Hepatocyte (in vitro differentiated cells): ENCODE data around the gene YLPM1. TPM values are rescaled to one million over a fixed set of nuclear protein-coding genes. Genes with fewer than 3 reads are reported as not detected.
A peak's percentile ranks its signal among the peaks of the same experiment; 100 is the strongest.

Experiments used
- DNase-seq: peaks from one replicate; pipeline ENCODE4 v3.0.0-alpha.2; 2016; ENCODE audit warnings: low spot score
- H2AFZ ChIP-seq: fragments of 200-600 bp; sonication (generic); 2 replicates; pipeline ENCODE4 v1.6.0; 2016; ENCODE audit warnings: antibody characterized with exemption, mild to moderate bottlenecking
- H3K27ac ChIP-seq: fragments of 200-600 bp; sonication (generic); 2 replicates; pipeline ENCODE4 v1.5.1; 2016; ENCODE audit warnings: mild to moderate bottlenecking
- H3K27me3 ChIP-seq: fragments of 200-600 bp; sonication (generic); 2 replicates; pipeline ENCODE4 v1.6.1; 2016
- H3K36me3 ChIP-seq: fragments of 200-600 bp; sonication (generic); replicated peaks from 2 replicates; pipeline ENCODE4 v1.5.1; 2016; ENCODE audit warnings: low read depth; ENCODE audit not compliant: insufficient read depth
- H3K4me1 ChIP-seq: fragments of 200-600 bp; sonication (generic); 2 replicates; pipeline ENCODE4 v1.5.1; 2016; ENCODE audit warnings: mild to moderate bottlenecking, moderate library complexity; ENCODE audit not compliant: insufficient read depth
- H3K4me2 ChIP-seq: fragments of 200-600 bp; sonication (generic); 2 replicates; pipeline ENCODE4 v1.6.0; 2016
- H3K4me3 ChIP-seq: fragments of 200-600 bp; sonication (generic); 2 replicates; pipeline ENCODE4 v1.5.1; 2016; ENCODE audit warnings: mild to moderate bottlenecking
- H3K79me2 ChIP-seq: fragments of 200-600 bp; sonication (generic); 2 replicates; pipeline ENCODE4 v1.6.0; 2017; ENCODE audit warnings: mild to moderate bottlenecking
- H3K9me2 ChIP-seq: fragments of 200-600 bp; sonication (generic); replicated peaks from 2 replicates; pipeline ENCODE4 v1.6.0; 2017; ENCODE audit warnings: mild to moderate bottlenecking; ENCODE audit not compliant: insufficient read depth
- H3K9me3 ChIP-seq: fragments of 200-600 bp; sonication (generic); 2 replicates; pipeline ENCODE4 v1.5.1; 2016; ENCODE audit warnings: low read depth, mild to moderate bottlenecking
- H4K20me1 ChIP-seq: fragments of 200-600 bp; sonication (generic); 2 replicates; pipeline ENCODE4 v1.6.0; 2016; ENCODE audit warnings: mild to moderate bottlenecking; ENCODE audit not compliant: insufficient read depth, poor library complexity, severe bottlenecking
- EZH2 ChIP-seq: fragments of 200-600 bp; sonication (generic); IDR thresholded peaks from 2 replicates; pipeline ENCODE4 v1.6.1; 2016; ENCODE audit warnings: antibody characterized with exemption, mild to moderate bottlenecking, borderline replicate concordance
- EZH2phosphoT487 ChIP-seq: fragments of 200-600 bp; sonication (generic); IDR thresholded peaks from one replicate; pipeline ENCODE4 v1.6.1; 2018; ENCODE audit warnings: antibody characterized with exemption, mild to moderate bottlenecking, low read depth, moderate library complexity; ENCODE audit not compliant: unreplicated experiment, severe bottlenecking
- WGBS: methylation state at CpG from one replicate; pipeline ENCODE4 v1.1.6; 2016; ENCODE audit warnings: low lambda C conversion rate; ENCODE audit errors: missing lambda C conversion rate; 5-methylcytosine and 5-hydroxymethylcytosine counted together
- polyA plus RNA-seq: library from polyadenylated mRNA; unstranded; fragments of >200 nt; fragmentation: Nextera tagmentation; extraction: Ambion mirVana; gene quantifications from 2 replicates; pipeline ENCODE4 v1.2.1, GENCODE V29; 2016
- total RNA-seq: library from RNA; depleted of rRNA; stranded (reverse); fragments of >200 nt; gene quantifications from 2 replicates; pipeline ENCODE4 v1.2.3, GENCODE V29; 2014
- TF ChIP-seq, protein P1 (sequence below): fragments of 200-600 bp; sonication (generic); IDR thresholded peaks from 2 replicates; pipeline ENCODE4 v1.5.1; 2016; ENCODE audit warnings: antibody characterized with exemption, mild to moderate bottlenecking; ENCODE audit not compliant: poor library complexity

The YLPM1 gene
- total and polyA plus RNA-seq, 2 experiments from 2014 or later = 20.2 to 44.8 TPM

DNA sequence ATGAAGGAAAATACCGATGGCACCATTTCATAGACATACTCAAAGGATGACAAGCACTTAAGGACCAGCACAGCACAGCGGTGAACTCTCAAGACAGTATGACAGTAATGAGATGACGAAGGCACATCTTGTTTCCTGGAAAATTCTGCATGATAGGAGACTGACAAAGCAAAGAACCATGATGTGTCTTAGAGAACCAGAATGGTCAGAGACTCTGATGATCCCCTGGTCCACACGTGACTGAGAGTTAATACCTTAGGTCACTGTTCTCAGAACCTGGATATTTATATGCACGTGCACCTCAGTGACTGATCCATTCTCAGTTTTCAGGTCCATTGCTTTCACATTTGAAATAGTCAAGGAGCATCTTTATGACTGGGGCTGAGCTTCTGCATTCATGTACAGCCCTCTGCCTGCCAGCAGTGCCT is 77.5 kb downstream of the YLPM1 start:
- H3K27ac ChIP-seq = no peak overlapping the region
- no peak for DNase-seq
- no peak overlapping the region for H2AFZ ChIP-seq
- H3K9me2 ChIP-seq = no peaks in the 10 kb centered on the region
- H3K4me3 ChIP-seq = no peak overlapping the region
- TF ChIP-seq EZH2 = no peak
- TF ChIP-seq, protein P1, sequence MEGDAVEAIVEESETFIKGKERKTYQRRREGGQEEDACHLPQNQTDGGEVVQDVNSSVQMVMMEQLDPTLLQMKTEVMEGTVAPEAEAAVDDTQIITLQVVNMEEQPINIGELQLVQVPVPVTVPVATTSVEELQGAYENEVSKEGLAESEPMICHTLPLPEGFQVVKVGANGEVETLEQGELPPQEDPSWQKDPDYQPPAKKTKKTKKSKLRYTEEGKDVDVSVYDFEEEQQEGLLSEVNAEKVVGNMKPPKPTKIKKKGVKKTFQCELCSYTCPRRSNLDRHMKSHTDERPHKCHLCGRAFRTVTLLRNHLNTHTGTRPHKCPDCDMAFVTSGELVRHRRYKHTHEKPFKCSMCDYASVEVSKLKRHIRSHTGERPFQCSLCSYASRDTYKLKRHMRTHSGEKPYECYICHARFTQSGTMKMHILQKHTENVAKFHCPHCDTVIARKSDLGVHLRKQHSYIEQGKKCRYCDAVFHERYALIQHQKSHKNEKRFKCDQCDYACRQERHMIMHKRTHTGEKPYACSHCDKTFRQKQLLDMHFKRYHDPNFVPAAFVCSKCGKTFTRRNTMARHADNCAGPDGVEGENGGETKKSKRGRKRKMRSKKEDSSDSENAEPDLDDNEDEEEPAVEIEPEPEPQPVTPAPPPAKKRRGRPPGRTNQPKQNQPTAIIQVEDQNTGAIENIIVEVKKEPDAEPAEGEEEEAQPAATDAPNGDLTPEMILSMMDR = no peak
- no peak for TF ChIP-seq EZH2phosphoT487
- H3K27me3 ChIP-seq = no peaks in the 10 kb centered on the region
- peaks cover 9% of the 10 kb centered on the region for H3K4me1 ChIP-seq
- H3K36me3 ChIP-seq = no peaks in the 10 kb centered on the region
- WGBS = 97% methylated on average over 5 of the region's 5 CpGs
- H3K9me3 ChIP-seq = no peaks in the 10 kb centered on the region
- H4K20me1 ChIP-seq = no peaks in the 10 kb centered on the region
- no peaks in the 10 kb centered on the region for H3K79me2 ChIP-seq
- no peak overlapping the region for H3K4me2 ChIP-seq

DNA sequence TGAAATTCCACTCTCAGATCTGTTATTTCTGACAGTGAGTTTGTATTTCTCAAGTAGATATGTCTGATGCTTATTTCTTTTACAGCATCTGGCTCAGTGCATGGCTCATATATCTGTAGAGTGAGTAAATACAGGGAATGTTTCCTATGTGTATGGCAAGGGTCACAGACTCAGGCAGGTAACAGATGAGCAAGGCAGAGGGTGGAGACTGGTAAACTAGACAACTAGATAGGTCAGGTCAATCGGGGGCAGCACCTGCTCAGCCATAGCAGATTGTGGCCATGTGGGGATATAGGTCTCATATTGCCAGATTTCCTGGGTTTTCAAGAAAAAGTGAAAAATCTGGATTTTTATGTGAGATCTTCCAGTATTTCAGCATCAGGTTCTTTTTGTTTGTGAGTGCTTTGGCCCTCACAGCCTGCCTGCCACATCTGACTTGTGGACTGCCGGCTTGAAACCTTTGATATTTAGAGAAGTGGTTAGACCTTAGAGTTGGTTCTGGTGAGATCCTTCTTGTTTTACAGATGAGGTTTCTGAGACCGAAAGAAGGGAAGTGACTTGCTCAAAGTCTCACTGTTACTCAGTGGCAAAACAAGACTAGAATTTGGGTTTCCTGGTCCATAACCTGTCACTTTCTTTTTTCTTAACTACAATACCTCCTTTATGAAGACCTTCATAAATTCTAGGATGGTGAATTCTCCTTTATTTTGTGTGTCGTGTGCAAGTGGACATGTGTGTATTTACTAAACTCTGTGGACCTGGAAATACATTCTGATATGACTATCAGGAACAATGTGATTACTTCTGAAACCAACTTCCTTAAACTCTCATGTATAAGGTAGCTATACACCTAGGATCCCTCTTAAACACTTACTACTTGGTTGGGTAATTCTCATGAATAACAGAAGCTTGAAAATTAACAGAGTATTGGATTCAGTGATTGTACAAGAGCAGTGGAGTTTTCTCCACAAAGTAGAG is 78.4 kb downstream of the YLPM1 start:
- Histone ChIP-seq H3K4me1 (peaks cover 13% of the 10 kb centered on the region), H3K27ac (no peak overlapping the region), H3K27me3 (no peaks in the 10 kb centered on the region), H2AFZ (no peak overlapping the region), H3K36me3 (no peaks in the 10 kb centered on the region), H3K79me2 (no peaks in the 10 kb centered on the region), H3K4me3 (no peak overlapping the region), H3K9me2 (no peaks in the 10 kb centered on the region), H4K20me1 (no peaks in the 10 kb centered on the region), H3K4me2 (no peak overlapping the region), H3K9me3 (no peaks in the 10 kb centered on the region)
- 95% methylated on average over 4 of the region's 4 CpGs for WGBS
- TF ChIP-seq EZH2phosphoT487 = no peak
- no peak for TF ChIP-seq EZH2
- TF ChIP-seq, protein P1 = no peak
- no peak for DNase-seq

DNA sequence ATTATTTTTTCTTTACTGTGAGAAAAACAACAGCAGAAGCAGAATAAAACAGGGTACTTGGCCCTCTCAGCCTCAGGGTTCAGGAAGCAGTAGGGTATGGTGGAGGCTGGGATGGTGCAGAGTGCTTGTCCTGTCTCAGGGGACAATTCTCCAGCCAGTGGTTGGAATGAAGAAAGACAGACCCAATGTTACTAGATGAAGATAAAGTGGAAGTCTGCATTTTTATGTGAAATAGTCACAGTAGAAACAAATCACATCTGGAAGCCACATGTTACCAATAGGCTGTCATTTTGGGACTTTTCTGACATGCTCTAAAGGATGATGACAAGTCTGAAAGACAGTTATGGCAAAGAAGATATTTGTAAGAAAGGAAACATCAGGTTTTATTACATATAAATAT is 80.5 kb downstream of the YLPM1 start:
- H3K4me3 ChIP-seq = no peak overlapping the region
- H2AFZ ChIP-seq = no peak overlapping the region
- no peaks in the 10 kb centered on the region for H3K79me2 ChIP-seq
- no peaks in the 10 kb centered on the region for H3K36me3 ChIP-seq
- peak overlapping the region; percentile 10 for H3K4me2 ChIP-seq
- DNase-seq = no peak
- no peaks in the 10 kb centered on the region for H4K20me1 ChIP-seq
- H3K9me3 ChIP-seq = no peaks in the 10 kb centered on the region
- H3K27ac ChIP-seq = peak overlapping the region; percentile 50
- no peaks in the 10 kb centered on the region for H3K9me2 ChIP-seq
- peaks cover 18% of the 10 kb centered on the region for H3K4me1 ChIP-seq
- TF ChIP-seq, protein P1 = no peak
- TF ChIP-seq EZH2 (no peak), EZH2phosphoT487 (no peak)
- H3K27me3 ChIP-seq = no peaks in the 10 kb centered on the region
